Chondrocyte (in vitro differentiated cells): ENCODE measurements around the gene IL3. TPM values are rescaled to one million over a fixed set of nuclear protein-coding genes. Genes with fewer than 3 reads are reported as not detected.

Experiments
- DNase-seq: peaks from one replicate; pipeline ENCODE4 v3.0.0; 2021; ENCODE audit warnings: mixed read lengths, low spot score
- H3K27ac Mint-ChIP-seq: one replicate; pipeline ENCODE4 v1.8.0; 2021; ENCODE audit warnings: mild to moderate bottlenecking, moderate library complexity, mixed read lengths; ENCODE audit not compliant: unreplicated experiment
- H3K27me3 Mint-ChIP-seq: 2 replicates; pipeline ENCODE4 v1.8.0; 2021; ENCODE audit warnings: low read depth, mixed read lengths
- H3K36me3 Mint-ChIP-seq: 2 replicates; pipeline ENCODE4 v1.8.0; 2021; ENCODE audit warnings: low read depth, mixed read lengths
- H3K4me1 Mint-ChIP-seq: 2 replicates; pipeline ENCODE4 v1.8.0; 2021; ENCODE audit warnings: low read depth, mild to moderate bottlenecking, mixed read lengths
- H3K4me3 Mint-ChIP-seq: one replicate; pipeline ENCODE4 v1.8.0; 2021; ENCODE audit warnings: mild to moderate bottlenecking, moderate library complexity, mixed read lengths; ENCODE audit not compliant: unreplicated experiment
- H3K9me3 Mint-ChIP-seq: 2 replicates; pipeline ENCODE4 v1.8.0; 2021; ENCODE audit warnings: low read depth, mixed read lengths
- total RNA-seq: library from RNA; stranded (reverse); gene quantifications from 3 replicates; pipeline ENCODE4 v1.2.1, GENCODE V29; 2021
- TF ChIP-seq, protein P1 (sequence below): fragments of 200-600 bp; sonication (generic); IDR thresholded peaks from 2 replicates; pipeline ENCODE4 v1.5.0; 2021; ENCODE audit warnings: antibody characterized with exemption, mild to moderate bottlenecking, moderate library complexity

Gene IL3
- total RNA-seq, 1 donor from 2014 or later = not detected

DNA sequence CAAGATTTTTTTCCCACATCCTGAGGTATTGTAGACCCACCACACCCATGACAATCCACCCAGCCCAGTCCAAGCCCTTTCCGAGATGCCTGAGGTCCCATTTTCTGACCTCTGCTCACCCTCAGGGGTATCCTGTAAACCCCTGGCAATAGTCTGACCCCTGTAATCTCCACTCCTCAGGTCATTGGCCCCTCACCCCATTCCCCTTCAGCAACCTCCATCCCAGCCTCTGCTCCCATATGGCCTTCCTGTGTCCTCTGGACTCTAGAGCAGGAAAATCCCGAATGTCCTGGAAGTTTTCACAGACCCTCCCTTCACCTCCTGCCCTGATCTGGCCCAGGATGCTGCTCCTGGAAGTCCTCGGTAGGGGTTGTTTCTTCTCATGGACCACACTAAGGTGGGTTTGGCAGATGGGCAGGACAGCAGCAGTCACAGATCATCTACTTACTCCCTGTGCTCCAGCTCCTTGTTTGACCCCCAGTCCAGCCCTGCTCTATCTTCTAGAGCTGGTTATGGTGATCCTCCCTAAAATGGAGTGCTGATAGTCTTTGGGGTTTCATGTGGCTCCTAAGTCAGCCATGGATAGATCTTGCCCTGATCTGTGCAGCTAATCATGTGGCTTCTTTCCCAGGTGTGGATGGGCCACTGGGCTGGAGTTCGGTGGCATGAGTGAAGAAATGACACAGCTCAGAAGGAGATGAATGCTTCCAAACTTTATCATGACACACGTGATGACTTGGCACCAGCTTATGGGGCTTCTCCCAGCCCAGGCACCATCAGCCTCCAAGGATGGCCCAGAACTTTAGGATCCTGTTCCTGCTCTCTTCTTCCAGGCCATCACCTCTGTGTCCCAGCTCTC lies 37.0 kb upstream of the IL3 start:
- H3K4me3 Mint-ChIP-seq = no peak overlapping the region
- H3K9me3 Mint-ChIP-seq = no peaks in the 10 kb centered on the region
- peaks cover 48% of the 10 kb centered on the region for H3K27me3 Mint-ChIP-seq
- no peaks in the 10 kb centered on the region for H3K36me3 Mint-ChIP-seq
- no peaks in the 10 kb centered on the region for H3K4me1 Mint-ChIP-seq
- TF ChIP-seq, protein P1, sequence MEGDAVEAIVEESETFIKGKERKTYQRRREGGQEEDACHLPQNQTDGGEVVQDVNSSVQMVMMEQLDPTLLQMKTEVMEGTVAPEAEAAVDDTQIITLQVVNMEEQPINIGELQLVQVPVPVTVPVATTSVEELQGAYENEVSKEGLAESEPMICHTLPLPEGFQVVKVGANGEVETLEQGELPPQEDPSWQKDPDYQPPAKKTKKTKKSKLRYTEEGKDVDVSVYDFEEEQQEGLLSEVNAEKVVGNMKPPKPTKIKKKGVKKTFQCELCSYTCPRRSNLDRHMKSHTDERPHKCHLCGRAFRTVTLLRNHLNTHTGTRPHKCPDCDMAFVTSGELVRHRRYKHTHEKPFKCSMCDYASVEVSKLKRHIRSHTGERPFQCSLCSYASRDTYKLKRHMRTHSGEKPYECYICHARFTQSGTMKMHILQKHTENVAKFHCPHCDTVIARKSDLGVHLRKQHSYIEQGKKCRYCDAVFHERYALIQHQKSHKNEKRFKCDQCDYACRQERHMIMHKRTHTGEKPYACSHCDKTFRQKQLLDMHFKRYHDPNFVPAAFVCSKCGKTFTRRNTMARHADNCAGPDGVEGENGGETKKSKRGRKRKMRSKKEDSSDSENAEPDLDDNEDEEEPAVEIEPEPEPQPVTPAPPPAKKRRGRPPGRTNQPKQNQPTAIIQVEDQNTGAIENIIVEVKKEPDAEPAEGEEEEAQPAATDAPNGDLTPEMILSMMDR = no peak
- H3K27ac Mint-ChIP-seq = no peak overlapping the region
- DNase-seq = peak; percentile 34

DNA sequence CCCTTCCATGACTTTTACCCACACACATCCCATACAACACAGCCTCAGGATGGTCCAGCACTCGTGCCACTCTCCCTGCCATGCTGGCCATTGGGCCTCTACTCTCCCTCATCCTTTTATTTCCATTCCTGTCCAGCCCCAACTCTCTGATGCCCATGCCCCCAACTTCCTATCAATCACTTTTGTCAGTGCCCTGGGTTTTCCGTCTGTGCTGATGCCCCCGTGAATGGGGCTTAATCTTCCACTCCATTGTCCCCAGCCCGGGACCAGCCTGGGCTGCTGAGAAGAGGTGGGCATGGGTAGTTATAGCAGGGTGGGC lies 36.4 kb upstream of the IL3 start:
- Mint-ChIP-seq H3K4me3 (no peak overlapping the region), H3K27me3 (peaks cover 48% of the 10 kb centered on the region), H3K4me1 (no peaks in the 10 kb centered on the region), H3K27ac (no peak overlapping the region), H3K36me3 (no peaks in the 10 kb centered on the region), H3K9me3 (no peaks in the 10 kb centered on the region)
- no peak for DNase-seq
- TF ChIP-seq, protein P1 = no peak

DNA sequence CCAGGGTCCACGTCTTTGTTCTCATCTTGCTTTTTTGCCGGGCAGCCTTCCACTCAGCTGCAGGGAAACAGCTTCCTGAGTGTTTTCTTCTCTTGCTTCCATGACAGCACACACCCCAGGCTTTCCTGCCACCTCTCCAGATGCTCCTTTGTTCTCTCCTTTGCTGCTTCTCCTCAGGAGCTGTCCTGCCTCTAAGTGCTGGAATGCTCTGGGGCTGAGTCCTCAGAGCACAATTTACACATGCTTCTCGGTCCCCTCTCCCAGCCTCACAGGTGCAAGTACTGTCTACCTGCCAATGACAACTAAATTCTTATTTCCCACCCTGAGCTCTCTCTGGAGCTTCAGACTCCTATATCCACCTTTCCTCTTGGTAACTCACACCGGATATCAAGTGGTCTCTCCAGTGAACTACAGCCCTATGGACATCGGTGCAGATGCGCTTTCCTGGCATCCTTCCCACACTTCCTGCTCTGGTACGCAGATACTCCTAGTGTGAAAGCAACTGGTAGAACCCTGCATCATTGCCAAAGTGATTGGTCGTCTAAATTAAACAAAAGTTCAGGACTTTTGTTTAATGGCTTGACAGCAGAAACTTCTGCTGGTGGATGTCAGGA lies 35.6 kb upstream of the IL3 start:
- H3K36me3 Mint-ChIP-seq = no peaks in the 10 kb centered on the region
- DNase-seq = no peak
- no peak overlapping the region for H3K27ac Mint-ChIP-seq
- H3K4me3 Mint-ChIP-seq = no peak overlapping the region
- H3K9me3 Mint-ChIP-seq = no peaks in the 10 kb centered on the region
- H3K4me1 Mint-ChIP-seq = no peaks in the 10 kb centered on the region
- H3K27me3 Mint-ChIP-seq = peaks cover 50% of the 10 kb centered on the region
- TF ChIP-seq, protein P1 = no peak

DNA sequence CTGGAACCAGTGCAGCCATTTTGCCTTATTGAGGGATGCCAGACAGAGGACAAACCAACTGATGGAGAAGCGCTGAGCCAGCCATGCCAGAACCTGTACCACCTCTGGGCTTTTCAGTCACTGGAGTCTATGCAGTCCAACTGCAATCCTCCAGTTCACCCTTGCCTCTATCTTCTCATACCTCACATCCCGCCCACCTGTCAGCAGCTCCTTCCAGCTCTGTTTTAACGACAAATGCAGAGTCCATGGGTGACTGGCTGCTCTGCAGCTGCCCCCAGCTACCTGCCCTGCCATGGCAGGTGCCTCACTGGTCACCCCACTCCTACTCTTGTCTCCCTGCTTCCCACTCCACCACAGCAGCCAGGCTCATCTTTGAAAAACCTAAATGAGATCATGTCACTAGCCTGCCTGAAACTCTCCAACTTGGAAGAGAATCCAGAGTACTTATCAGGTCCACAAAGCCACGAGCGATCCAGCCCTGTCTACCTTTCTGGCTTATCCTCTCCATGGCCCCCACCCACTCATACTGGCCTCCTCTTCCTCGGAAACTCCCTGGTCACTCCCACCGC lies 35.0 kb upstream of the IL3 start:
- H3K36me3 Mint-ChIP-seq = no peaks in the 10 kb centered on the region
- H3K4me1 Mint-ChIP-seq = no peaks in the 10 kb centered on the region
- no peak overlapping the region for H3K4me3 Mint-ChIP-seq
- H3K27ac Mint-ChIP-seq = no peak overlapping the region
- no peaks in the 10 kb centered on the region for H3K9me3 Mint-ChIP-seq
- H3K27me3 Mint-ChIP-seq = peaks cover 50% of the 10 kb centered on the region
- no peak for DNase-seq
- TF ChIP-seq, protein P1 = no peak

DNA sequence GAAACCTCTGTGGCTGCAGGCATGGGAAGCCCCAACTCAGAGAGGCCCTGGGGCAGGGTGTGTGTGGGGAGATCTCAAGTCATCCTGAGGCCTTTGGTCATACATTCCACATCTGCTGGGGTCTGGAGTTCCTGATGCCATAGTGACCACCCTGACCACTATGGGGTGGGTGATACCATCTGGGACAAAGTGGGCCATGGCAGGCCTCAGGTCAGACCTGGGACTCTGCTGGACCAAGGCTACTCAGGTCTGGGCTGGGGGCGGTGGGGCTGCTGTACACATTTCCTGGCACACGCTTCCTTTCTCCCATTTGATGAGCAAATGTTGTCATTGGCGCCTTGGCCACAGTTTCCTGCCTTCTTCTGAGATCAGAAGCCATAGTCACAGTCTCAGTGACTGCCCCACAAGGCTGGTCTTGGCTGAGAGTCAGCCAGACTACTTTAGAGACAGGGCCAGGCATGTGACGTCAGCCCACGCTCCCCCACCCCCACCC lies 33.9 kb upstream of the IL3 start:
- DNase-seq = no peak
- Mint-ChIP-seq H3K4me1 (no peaks in the 10 kb centered on the region), H3K27me3 (peaks cover 44% of the 10 kb centered on the region), H3K4me3 (no peak overlapping the region), H3K36me3 (no peaks in the 10 kb centered on the region), H3K9me3 (no peaks in the 10 kb centered on the region), H3K27ac (no peak overlapping the region)
- TF ChIP-seq, protein P1 = no peak
